WTC11 (cell line): ENCODE measurements around the gene SLC48A1. TPM values are rescaled to one million over a fixed set of nuclear protein-coding genes. Genes with fewer than 3 reads are reported as not detected.
"Not testable (repeated sequence)": the region's sequence is repeated elsewhere in the genome, so short reads cannot be mapped to it uniquely, and the experiment has no call there.

Experiments
- ATAC-seq: fragments of 200-7000 bp; cut with Tn5 transposase; 2 replicates; pipeline ENCODE4 v1.10.0; 2021; ENCODE audit warnings: mild to moderate bottlenecking, moderate library complexity
- CTCF ChIA-PET: fragments of 300-600 bp; sonication (Branson Sonifier 250); formaldehyde crosslinking; loops from one replicate; lab custom pipeline; 2021; ENCODE audit warnings: antibody characterized with exemption; lab: Charles Lee
- POLR2A ChIA-PET: fragments of 350-600 bp; sonication (Branson Sonifier 250); formaldehyde crosslinking; loops from one replicate; lab custom pipeline; 2021; ENCODE audit warnings: antibody characterized with exemption; lab: Charles Lee
- DNase-seq: peaks from one replicate; pipeline ENCODE4 v3.0.0; 2021; ENCODE audit warnings: low spot score
- H3K27ac Mint-ChIP-seq: 2 replicates; pipeline ENCODE4 v1.8.0; 2021; ENCODE audit warnings: mixed read lengths
- H3K27me3 Mint-ChIP-seq: 2 replicates; pipeline ENCODE4 v1.8.0; 2021; ENCODE audit warnings: low read depth, mild to moderate bottlenecking, moderate library complexity, mixed read lengths
- H3K36me3 Mint-ChIP-seq: 2 replicates; pipeline ENCODE4 v1.8.0; 2021; ENCODE audit warnings: mixed read lengths
- H3K4me1 Mint-ChIP-seq: 2 replicates; pipeline ENCODE4 v1.8.0; 2022; ENCODE audit warnings: mixed read lengths
- H3K4me3 Mint-ChIP-seq: 2 replicates; pipeline ENCODE4 v1.8.0; 2021; ENCODE audit warnings: mild to moderate bottlenecking, moderate library complexity, mixed read lengths
- H3K9me3 Mint-ChIP-seq: 2 replicates; pipeline ENCODE4 v1.8.0; 2021; ENCODE audit warnings: mixed read lengths
- ATF1 ChIP-seq: sonication (generic); formaldehyde crosslinking; IDR thresholded peaks from 2 replicates; pipeline ENCODE4 v1.8.1; 2023; ENCODE audit warnings: mild to moderate bottlenecking, moderate library complexity, missing genetic modification reagents
- E2F1 ChIP-seq: sonication (generic); formaldehyde crosslinking; IDR thresholded peaks from 2 replicates; pipeline ENCODE4 v1.8.0; 2022; ENCODE audit warnings: mild to moderate bottlenecking, missing genetic modification reagents
- E2F4 ChIP-seq: sonication (generic); formaldehyde crosslinking; IDR thresholded peaks from 2 replicates; pipeline ENCODE4 v1.8.1; 2022; ENCODE audit warnings: low read depth, mild to moderate bottlenecking, moderate library complexity, missing genetic modification reagents, borderline replicate concordance
- ELF4 ChIP-seq: sonication (generic); formaldehyde crosslinking; IDR thresholded peaks from 2 replicates; pipeline ENCODE4 v1.8.1; 2022; ENCODE audit warnings: low read depth, mild to moderate bottlenecking, moderate library complexity, missing genetic modification reagents
- FOXP1 ChIP-seq: sonication (generic); formaldehyde crosslinking; IDR thresholded peaks from 2 replicates; pipeline ENCODE4 v1.8.0; 2022; ENCODE audit warnings: missing genetic modification reagents, mild to moderate bottlenecking, moderate library complexity, borderline replicate concordance
- GRHL2 ChIP-seq: fragments of 250-450 bp; sonication (Bioruptor Pico); IDR thresholded peaks from 2 replicates; pipeline ENCODE4 v1.8.0; 2022; ENCODE audit warnings: mild to moderate bottlenecking, moderate library complexity; ENCODE audit not compliant: insufficient replicate concordance, severe bottlenecking
- NFATC4 ChIP-seq: fragments of 250-450 bp; sonication (Bioruptor Pico); IDR thresholded peaks from 2 replicates; pipeline ENCODE4 v1.9.0; 2021; ENCODE audit warnings: mild to moderate bottlenecking
- NR1H2 ChIP-seq: sonication (generic); formaldehyde crosslinking; IDR thresholded peaks from 2 replicates; pipeline ENCODE4 v1.9.0; 2021; ENCODE audit warnings: mild to moderate bottlenecking, moderate library complexity, missing genetic modification reagents
- NR2C2 ChIP-seq: sonication (generic); formaldehyde crosslinking; IDR thresholded peaks from 2 replicates; pipeline ENCODE4 v1.8.0; 2022; ENCODE audit warnings: mild to moderate bottlenecking, missing genetic modification reagents
- PREB ChIP-seq: sonication (generic); formaldehyde crosslinking; IDR thresholded peaks from 2 replicates; pipeline ENCODE4 v1.8.1; 2022; ENCODE audit warnings: mild to moderate bottlenecking, missing genetic modification reagents, moderate library complexity, borderline replicate concordance
- TCF7 ChIP-seq: sonication (generic); formaldehyde crosslinking; IDR thresholded peaks from 2 replicates; pipeline ENCODE4 v1.8.0; 2022; ENCODE audit warnings: mild to moderate bottlenecking, low read depth, missing genetic modification reagents, moderate library complexity
- TEAD1 ChIP-seq: sonication (generic); formaldehyde crosslinking; IDR thresholded peaks from 2 replicates; pipeline ENCODE4 v1.8.0; 2022; ENCODE audit warnings: mild to moderate bottlenecking, missing genetic modification reagents
- USF2 ChIP-seq: sonication (generic); formaldehyde crosslinking; IDR thresholded peaks from 2 replicates; pipeline ENCODE4 v1.8.1; 2023; ENCODE audit warnings: mild to moderate bottlenecking, missing genetic modification reagents, moderate library complexity
- ZNF138 ChIP-seq: sonication (generic); formaldehyde crosslinking; conservative IDR thresholded peaks from 2 replicates; pipeline ENCODE4 v1.8.1; 2022; ENCODE audit warnings: mild to moderate bottlenecking, moderate library complexity, missing genetic modification reagents
- ZNF263 ChIP-seq: sonication (generic); formaldehyde crosslinking; IDR thresholded peaks from 2 replicates; pipeline ENCODE4 v1.8.1; 2022; ENCODE audit warnings: low read depth, mild to moderate bottlenecking, moderate library complexity, missing genetic modification reagents
- ZNF281 ChIP-seq: sonication (generic); formaldehyde crosslinking; IDR thresholded peaks from 2 replicates; pipeline ENCODE4 v1.8.0; 2023; ENCODE audit warnings: mild to moderate bottlenecking, missing genetic modification reagents
- ZSCAN18 ChIP-seq: fragments of 250-450 bp; sonication (Bioruptor Pico); IDR thresholded peaks from 2 replicates; pipeline ENCODE4 v2.1.2; 2022; ENCODE audit warnings: mild to moderate bottlenecking, moderate library complexity
- total RNA-seq: library from RNA; stranded (reverse); gene quantifications from 3 replicates; pipeline ENCODE4 v1.2.3, GENCODE V29; 2021

SLC48A1 gene
- total RNA-seq, 1 experiment from 2014 or later, result 13.8 TPM

GRCh38 chr12:47808574-47809365 lies 35.7 kb downstream of the SLC48A1 start:
- Mint-ChIP-seq H3K27ac (peak overlapping the region; percentile 17; the same call in 1 of the 2 replicates), H3K4me3 (no peak overlapping the region), H3K4me1 (peaks cover 67% of the 10 kb centered on the region)
- TF ChIP-seq TCF7 (CRISPR knock-in tag) (no peak), PREB (CRISPR knock-in tag) (no peak)
- TF ChIP-seq, all 79 proteins: peak for 0
- ChIA-PET POLR2A (interaction anchor here (0.5 to 1.5 kb wide), 6 partner anchors 8 to 42 kb away, joined by 3 to 5 read pairs (median 4); no protein-coding TSS in a partner anchor), CTCF (interaction anchor here (1.0 to 8.8 kb wide), 18 partner anchors 9 to 157 kb away, joined by 3 to 81 read pairs (median 6); partner anchors contain the start of genes HDAC7, TMEM106C and VDR)
- Mint-ChIP-seq H3K9me3 (no peaks in the 10 kb centered on the region), H3K36me3 (no peaks in the 10 kb centered on the region), H3K27me3 (no peaks in the 10 kb centered on the region)
- ATAC-seq (0 out of 2 replicates have a peak, but pooled peaks have one; percentile 1), DNase-seq (no peak)

GRCh38 chr12:47809518-47809917 lies 36.5 kb downstream of the SLC48A1 start:
- not testable (repeated sequence) for DNase-seq, H3K9me3 Mint-ChIP-seq, H3K27me3 Mint-ChIP-seq, H3K36me3 Mint-ChIP-seq, H3K4me3 Mint-ChIP-seq, H3K27ac Mint-ChIP-seq, ATAC-seq
- CTCF ChIA-PET, result interaction anchor here (0.9 to 8.8 kb wide), 5 partner anchors 9 to 30 kb away, joined by 3 to 99 read pairs (median 4); partner anchors contain the start of gene HDAC7
- H3K4me1 Mint-ChIP-seq, result peaks cover 69% of the 10 kb centered on the region
- POLR2A ChIA-PET, result interaction anchor here (1.3 kb wide), 1 partner anchor 43 kb away, joined by 5 read pairs; no protein-coding TSS in a partner anchor

- POLR2A ChIA-PET, result interaction anchor here (0.6 kb wide), 1 partner anchor 16 kb away, joined by 6 read pairs; no protein-coding TSS in a partner anchor
- peak overlapping the region; percentile 22; the same call in 1 of the 2 replicates for H3K4me3 Mint-ChIP-seq
- CTCF ChIA-PET, result interaction anchor here (0.6 to 8.8 kb wide), 8 partner anchors 9 to 44 kb away, joined by 3 to 99 read pairs (median 6); no protein-coding TSS in a partner anchor
- DNase-seq (no peak), ATAC-seq (peak; percentile 7; the same call in 1 of the 2 replicates)
- no peaks in the 10 kb centered on the region for H3K9me3 Mint-ChIP-seq
- no peaks in the 10 kb centered on the region; the same call in 1 of the 2 replicates for H3K36me3 Mint-ChIP-seq
- H3K4me1 Mint-ChIP-seq, result peaks cover 76% of the 10 kb centered on the region
- H3K27ac Mint-ChIP-seq, result peak overlapping the region; percentile 96
- no peaks in the 10 kb centered on the region for H3K27me3 Mint-ChIP-seq
- TF ChIP-seq ZNF138 (CRISPR knock-in tag) (no peak), ZNF263 (no peak), FOXP1 (CRISPR knock-in tag) (no peak), ATF1 (no peak), ZNF281 (CRISPR knock-in tag) (no peak), GRHL2 (no peak), E2F4 (CRISPR knock-in tag) (no peak), TEAD1 (CRISPR knock-in tag) (0 out of 2 replicates have a peak, but pooled peaks have one; percentile 42), USF2 (CRISPR knock-in tag) (peak; percentile 87), E2F1 (CRISPR knock-in tag) (no peak), NR2C2 (CRISPR knock-in tag) (no peak), NFATC4 (CRISPR knock-in tag) (no peak), ZSCAN18 (no peak), NR1H2 (no peak), ELF4 (CRISPR knock-in tag) (no peak)
Measured at GRCh38 chr12:47811072-47811396, 38.0 kb downstream of the SLC48A1 start.
